GM19463 (cell line): Measurements from ENCODE around the gene TUBB.

Source experiments
- ATAC-seq: cut with Tn5 transposase; IDR thresholded peaks from one replicate; pipeline ENCODE4 v1.9.1; 2021; ENCODE audit warnings: mild to moderate bottlenecking, moderate library complexity; ENCODE audit not compliant: unreplicated experiment

The TUBB gene

GRCh38 chr6:30732237-30732943, 12.2 kb downstream of the TUBB start:
- ATAC-seq: no peak

GRCh38 chr6:30735668-30736314, 15.6 kb downstream of the TUBB start:
- ATAC-seq: no peak

- no peak for ATAC-seq
These were observed 18.4 kb downstream of the TUBB start for GRCh38 chr6:30738532-30738931.

- no peak for ATAC-seq
These were observed 20.4 kb downstream of the TUBB start for GRCh38 chr6:30740540-30740870.

- no peak for ATAC-seq
These were observed 21.1 kb downstream of the TUBB start for GRCh38 chr6:30741063-30741779.

- no peak for ATAC-seq
These were observed 21.7 kb downstream of the TUBB start for GRCh38 chr6:30741789-30742315.

GRCh38 chr6:30742316-30743098, 22.4 kb downstream of the TUBB start, which contains the start of gene FLOT1:
Gene FLOT1 (minus strand): TSS chr6:30742687. CDS start chr6:30742189, 498 bp downstream.
- peak; percentile 71 for ATAC-seq

- peak; percentile 25 for ATAC-seq
These were observed 23.2 kb downstream of the TUBB start for GRCh38 chr6:30743099-30744053.

- peak; percentile 31 for ATAC-seq
These were observed 24.1 kb downstream of the TUBB start, which contains the start of gene IER3 for GRCh38 chr6:30744054-30744805. Gene IER3 (minus strand): TSS chr6:30744547. CDS start chr6:30744518, 29 bp downstream.

- no peak for ATAC-seq
These were observed 27.1 kb downstream of the TUBB start for GRCh38 chr6:30747300-30747687.

GRCh38 chr6:30747902-30748769, 28.0 kb downstream of the TUBB start:
- no peak for ATAC-seq

GRCh38 chr6:30748851-30749540, 28.8 kb downstream of the TUBB start:
- ATAC-seq: no peak

GRCh38 chr6:30749554-30750378, 29.6 kb downstream of the TUBB start:
- no peak for ATAC-seq

- no peak for ATAC-seq
These were observed 30.2 kb downstream of the TUBB start for GRCh38 chr6:30750379-30750668.

- ATAC-seq: no peak
These were observed 32.2 kb downstream of the TUBB start for GRCh38 chr6:30752157-30752927.

- no peak for ATAC-seq
These were observed 34.5 kb downstream of the TUBB start for GRCh38 chr6:30754631-30755030.
